Testis (tissue), 3 donors: ENCODE results near the gene ZNF865. TPM values are rescaled to one million over a fixed set of nuclear protein-coding genes. Genes with fewer than 3 reads are reported as not detected.
A peak's percentile ranks its signal among the peaks of the same experiment; 100 is the strongest.

Source experiments
- DNase-seq: peaks from one replicate; pipeline ENCODE4 v3.0.0-alpha.2; 2019
- H3K27ac ChIP-seq, 2 donors: fragments of 200-600 bp; sonication (generic); one replicate each; pipeline ENCODE4 v1.5.1; 2019
- H3K27me3 ChIP-seq: fragments of 200-600 bp; sonication (generic); one replicate; pipeline ENCODE4 v1.5.1; 2019
- H3K36me3 ChIP-seq: fragments of 200-600 bp; sonication (generic); one replicate; pipeline ENCODE4 v1.5.1; 2017; ENCODE audit warnings: low read depth; ENCODE audit errors: missing control alignments
- H3K4me1 ChIP-seq: fragments of 200-600 bp; sonication (generic); one replicate; pipeline ENCODE4 v1.5.1; 2019
- H3K4me3 ChIP-seq, 2 donors: fragments of 200-600 bp; sonication (generic); one replicate each; pipeline ENCODE4 v1.5.1; 2017 to 2019
- H3K9me3 ChIP-seq: fragments of 200-600 bp; sonication (generic); one replicate; pipeline ENCODE4 v1.5.1; 2017
- POLR2A ChIP-seq: fragments of 450-650 bp; IDR thresholded peaks from one replicate; pipeline ENCODE4 v1.6.1; 2017; ENCODE audit warnings: antibody characterized with exemption, mild to moderate bottlenecking, moderate library complexity
- WGBS, 2 donors: methylation state at CpG; one replicate each; pipeline ENCODE4 v1.1.5; 2018; 5-methylcytosine and 5-hydroxymethylcytosine counted together
- intact Hi-C: fragments of 100-400 bp; cut with DNase I; formaldehyde crosslinking; loops from one replicate; pipeline ENCODE4 v1.15.1; 2023; ENCODE audit warnings: low total_unique reads
- polyA plus RNA-seq: library from polyadenylated mRNA; stranded (reverse); fragments of 350-450 nt; fragmentation: Illumina TruSeq; extraction: RNeasy Lipid Tissue Mini Kit (QIAGEN cat#74804); gene quantifications from one replicate; pipeline ENCODE4 v1.2.3, GENCODE V29; 2014; ENCODE audit warnings: low read depth, low replicate concordance; ENCODE audit not compliant: insufficient read depth
- total RNA-seq, 2 donors: library from RNA; depleted of rRNA; stranded (reverse); fragments of >200 nt; gene quantifications; one replicate each; pipeline ENCODE4 v1.2.3, GENCODE V29; 2016
- TF ChIP-seq, protein P1 (sequence below), 3 experiments: fragments of 450-650 bp in 2 of 3; fragments of 200-600 bp in 1 of 3; sonication (generic) in 1 of 3; IDR thresholded peaks; one replicate each; pipeline ENCODE4 v1.5.1; 2016 to 2019; ENCODE audit warnings: antibody characterized with exemption in 3 of 3, mild to moderate bottlenecking in 2 of 3, moderate library complexity in 1 of 3

Gene ZNF865
- total and polyA plus RNA-seq, 3 donors from 2014 or later: 4.7 to 14.5 (median 12.2) TPM

DNA sequence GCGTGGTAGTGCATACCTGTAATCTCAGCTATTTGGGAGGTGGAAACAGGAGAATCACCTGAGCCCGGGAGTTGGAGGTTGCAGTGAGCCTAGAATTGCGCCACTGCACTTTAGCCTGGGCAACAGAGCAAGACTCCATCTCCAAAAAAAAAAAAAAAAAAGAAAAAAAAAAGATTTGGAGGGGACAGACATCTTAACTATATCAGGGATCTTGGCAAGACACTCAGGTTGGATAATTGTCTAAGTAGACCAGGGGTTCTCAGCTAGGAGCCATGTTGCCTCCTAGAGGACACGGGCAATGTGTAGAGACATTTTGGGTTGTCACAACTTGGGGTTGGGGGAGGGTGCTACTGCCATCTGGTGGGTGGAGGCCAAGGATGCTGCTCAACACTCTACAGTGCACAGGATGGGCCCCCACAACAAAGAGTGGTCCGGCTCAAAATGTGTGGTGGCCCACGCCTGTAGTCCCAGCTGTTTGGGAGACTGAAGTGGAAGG lies 33.5 kb downstream of the ZNF865 start:
- intact Hi-C loops: no loop called here
- Histone ChIP-seq H3K4me1 (peaks cover 35% of the 10 kb centered on the region), H3K36me3 (no peaks in the 10 kb centered on the region), H3K9me3 (no peaks in the 10 kb centered on the region), H3K4me3 (no peak overlapping the region), H3K27me3 (no peaks in the 10 kb centered on the region), H3K27ac (no peak overlapping the region)
- DNase-seq: no peak
- no peak for TF ChIP-seq POLR2A
- 69 to 76% methylated on average over 6 of the region's 6 CpGs for WGBS, 2 donors

DNA sequence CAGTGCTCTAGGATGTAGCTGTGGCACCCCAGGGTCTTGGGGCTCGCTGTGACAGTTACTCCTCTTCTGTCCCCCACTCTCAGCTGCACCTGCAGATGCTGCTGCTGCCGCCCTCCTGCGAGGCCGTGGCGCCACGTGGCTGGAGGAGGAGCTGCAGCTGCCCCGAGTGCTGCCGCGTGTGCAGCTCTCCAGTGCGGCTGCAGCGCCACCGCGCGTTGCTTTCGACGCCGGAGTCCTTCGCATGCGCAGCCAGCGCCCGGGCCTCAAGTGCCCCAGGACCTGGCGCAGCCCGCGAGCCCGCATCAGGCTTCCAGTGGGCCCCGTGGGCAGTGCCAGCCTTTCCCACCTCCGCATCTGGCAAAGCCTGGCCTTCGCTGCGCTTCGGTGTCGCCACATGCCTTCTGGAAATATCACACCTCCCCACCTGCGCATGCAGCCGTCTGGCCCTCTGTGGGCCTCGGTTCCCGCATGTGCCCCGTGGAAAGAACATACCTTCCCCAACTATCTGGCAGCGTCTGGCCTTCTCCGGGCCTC lies 34.7 kb downstream of the ZNF865 start:
- DNase-seq: peak; percentile 61
- Histone ChIP-seq H3K9me3 (no peaks in the 10 kb centered on the region), H3K4me1 (peaks cover 42% of the 10 kb centered on the region), H3K4me3 (peak overlapping the region; percentile 95 to 96), H3K36me3 (no peaks in the 10 kb centered on the region), H3K27ac (peak overlapping the region; percentile 76 to 93), H3K27me3 (no peaks in the 10 kb centered on the region)
- TF ChIP-seq, protein P1, sequence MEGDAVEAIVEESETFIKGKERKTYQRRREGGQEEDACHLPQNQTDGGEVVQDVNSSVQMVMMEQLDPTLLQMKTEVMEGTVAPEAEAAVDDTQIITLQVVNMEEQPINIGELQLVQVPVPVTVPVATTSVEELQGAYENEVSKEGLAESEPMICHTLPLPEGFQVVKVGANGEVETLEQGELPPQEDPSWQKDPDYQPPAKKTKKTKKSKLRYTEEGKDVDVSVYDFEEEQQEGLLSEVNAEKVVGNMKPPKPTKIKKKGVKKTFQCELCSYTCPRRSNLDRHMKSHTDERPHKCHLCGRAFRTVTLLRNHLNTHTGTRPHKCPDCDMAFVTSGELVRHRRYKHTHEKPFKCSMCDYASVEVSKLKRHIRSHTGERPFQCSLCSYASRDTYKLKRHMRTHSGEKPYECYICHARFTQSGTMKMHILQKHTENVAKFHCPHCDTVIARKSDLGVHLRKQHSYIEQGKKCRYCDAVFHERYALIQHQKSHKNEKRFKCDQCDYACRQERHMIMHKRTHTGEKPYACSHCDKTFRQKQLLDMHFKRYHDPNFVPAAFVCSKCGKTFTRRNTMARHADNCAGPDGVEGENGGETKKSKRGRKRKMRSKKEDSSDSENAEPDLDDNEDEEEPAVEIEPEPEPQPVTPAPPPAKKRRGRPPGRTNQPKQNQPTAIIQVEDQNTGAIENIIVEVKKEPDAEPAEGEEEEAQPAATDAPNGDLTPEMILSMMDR (IDR thresholded peaks at IDR 0.05): peak; percentile 29 to 43 (median 29)
- TF ChIP-seq POLR2A: no peak
- WGBS, 2 donors: 2 to 4% methylated on average over 8 to 38 of the region's 38 CpGs
- intact Hi-C loops: no loop called here

DNA sequence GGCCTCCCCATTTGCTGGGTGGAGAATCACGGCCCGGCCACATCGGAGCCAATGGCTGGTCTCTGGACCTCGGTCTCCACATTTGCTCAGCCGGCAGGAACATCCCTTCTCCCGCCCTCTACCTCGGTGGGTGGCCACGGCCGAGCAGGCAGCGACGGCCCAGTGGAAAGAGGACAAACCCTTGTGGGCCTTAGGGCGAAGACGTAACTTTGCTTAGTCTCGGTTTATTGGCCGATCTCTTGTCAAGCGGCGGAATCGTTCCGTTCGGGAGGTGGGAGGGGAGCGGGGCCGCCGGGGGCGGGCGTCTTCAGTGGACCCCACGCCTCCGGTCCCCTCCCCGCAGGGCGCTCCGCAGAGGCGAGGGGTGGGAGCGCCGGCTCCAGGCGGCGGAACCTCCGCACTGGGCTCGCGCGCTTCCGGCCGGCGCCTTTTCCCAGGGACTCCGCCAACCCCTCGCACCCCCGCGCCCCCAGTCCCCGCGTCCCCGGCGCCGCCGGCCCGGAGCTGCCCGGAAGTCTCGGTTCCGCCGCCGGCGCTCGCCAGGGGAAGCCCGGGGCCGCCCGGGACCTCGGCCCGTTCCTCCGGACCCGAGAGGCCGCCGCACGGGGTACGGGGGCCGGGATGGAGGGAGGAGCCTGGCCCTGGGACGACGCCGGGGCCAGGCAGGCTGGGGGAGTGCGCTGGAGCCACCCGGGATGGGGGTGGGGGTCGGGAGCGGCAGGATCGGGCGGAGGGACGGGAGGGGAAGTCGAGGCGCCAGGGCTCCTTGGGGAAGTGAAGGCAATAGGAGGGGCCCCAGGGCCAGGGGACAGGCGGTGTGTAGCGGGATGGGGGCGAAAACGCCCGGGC lies 35.4 kb downstream of the ZNF865 start, which contains the start of gene ZNF580:
ZNF580 (plus strand) TSS at position 426 of the 849 bp plus-strand sequence. CDS start 1,507 bp downstream, outside the sequence.
- peak; percentile 61 for DNase-seq
- Histone ChIP-seq H3K36me3 (no peaks in the 10 kb centered on the region), H3K4me1 (peaks cover 37% of the 10 kb centered on the region), H3K4me3 (peak within 1 kb of the TSS; percentile 95 to 96), H3K9me3 (no peaks in the 10 kb centered on the region), H3K27ac (peak within 1 kb of the TSS; percentile 76 to 93), H3K27me3 (no peaks in the 10 kb centered on the region)
- intact Hi-C loops: no loop called here
- WGBS, 2 donors: 1% methylated on average over 22 to 48 of the region's 89 CpGs
- no peak for TF ChIP-seq POLR2A
- TF ChIP-seq, protein P1 (IDR thresholded peaks at IDR 0.05): no peak

DNA sequence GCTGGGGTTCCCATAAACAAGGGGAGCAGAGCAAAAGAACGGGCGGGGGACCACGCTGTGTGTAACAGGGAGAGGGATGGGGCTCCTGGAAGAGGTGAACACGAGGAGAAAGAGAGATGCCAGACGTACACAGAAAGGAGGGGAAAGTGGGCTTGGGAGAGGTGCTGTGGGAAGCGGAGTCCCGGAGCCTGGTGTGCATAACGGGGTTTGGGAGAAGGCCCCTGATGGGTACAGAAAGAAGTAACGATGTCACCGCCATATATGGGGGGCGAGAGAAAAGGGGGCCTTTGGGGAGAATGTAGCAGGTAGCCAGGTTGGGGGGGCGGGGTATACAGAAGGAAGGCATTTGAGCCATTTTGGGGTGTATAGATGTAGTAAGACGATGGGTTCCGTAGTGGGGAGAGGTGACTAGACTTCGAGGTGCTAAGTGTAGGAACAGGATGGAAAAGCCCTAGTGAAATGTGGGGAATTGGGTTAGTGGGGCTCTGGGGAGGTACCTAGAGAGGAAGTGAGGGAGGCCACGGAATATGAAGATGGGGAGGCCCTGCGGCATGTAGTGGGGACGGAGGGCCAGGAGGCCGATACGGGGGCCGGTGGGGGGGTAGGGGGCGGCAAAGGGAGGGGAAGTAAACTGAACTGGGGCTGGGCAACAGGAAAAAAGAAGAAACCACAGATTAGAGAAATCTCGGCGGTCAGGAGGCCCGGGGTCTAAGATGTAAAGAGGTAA lies 36.1 kb downstream of the ZNF865 start:
- Histone ChIP-seq H3K27me3 (no peaks in the 10 kb centered on the region), H3K9me3 (no peaks in the 10 kb centered on the region), H3K4me3 (peak overlapping the region; percentile 95 to 96), H3K36me3 (no peaks in the 10 kb centered on the region), H3K4me1 (peaks cover 29% of the 10 kb centered on the region), H3K27ac (peak overlapping the region; percentile 76 to 93)
- TF ChIP-seq, protein P1 (IDR thresholded peaks at IDR 0.05): no peak
- TF ChIP-seq POLR2A: no peak
- no peak for DNase-seq
- 0 to 1% methylated on average over 25 of the region's 25 CpGs for WGBS, 2 donors
- intact Hi-C loops: no loop called here
